PFSK-1 (cell line): ENCODE measurements around the gene SLC1A7.

ENCODE experiments used
- FOXP2 ChIP-seq: optimal IDR thresholded peaks from 2 replicates; pipeline ENCODE3; 2011; ENCODE audit warnings: borderline replicate concordance, control low read depth, inconsistent platforms; ENCODE audit not compliant: insufficient read depth; ENCODE audit errors: extremely low read length, extremely low read depth
- POLR2AphosphoS5 ChIP-seq: IDR thresholded peaks from 2 replicates; pipeline ENCODE4 v1.6.1; 2012; ENCODE audit warnings: low read depth, mild to moderate bottlenecking, control low read depth, low read length, moderate library complexity
- TAF1 ChIP-seq: IDR thresholded peaks from 2 replicates; pipeline ENCODE4 v1.6.1; 2012; ENCODE audit warnings: low read length, control low read depth, borderline replicate concordance; ENCODE audit not compliant: insufficient read depth

DNA sequence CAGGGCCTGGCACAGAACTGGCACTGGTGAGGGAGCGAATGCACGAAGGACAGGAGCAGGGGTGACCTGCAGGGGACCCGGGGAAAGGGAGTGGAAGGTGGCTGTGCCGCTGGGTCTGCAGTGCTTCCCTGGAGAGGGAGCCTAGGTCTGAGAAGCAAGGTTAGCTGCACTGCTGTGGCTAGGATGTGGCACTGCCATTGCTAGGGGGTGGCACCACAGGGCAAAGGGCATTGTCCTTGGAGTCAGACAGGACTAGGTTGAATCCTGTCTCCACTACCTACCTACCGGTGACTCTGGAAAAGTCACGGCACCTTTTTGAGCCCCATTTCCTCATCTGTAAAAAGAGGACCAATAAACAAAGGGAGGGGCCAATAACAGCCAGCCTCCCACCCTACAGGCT, 28.3 kb downstream of the SLC1A7 start:
- TF ChIP-seq POLR2AphosphoS5 (no peak), FOXP2 (no peak), TAF1 (no peak)
